GM21723 (cell line): ENCODE results near the gene ODF4.
"Not testable (repeated sequence)": the region's sequence is repeated elsewhere in the genome, so short reads cannot be mapped to it uniquely, and the experiment has no call there.

ENCODE experiments used
- ATAC-seq: cut with Tn5 transposase; IDR thresholded peaks from one replicate; pipeline ENCODE4 v1.9.1; 2021; ENCODE audit warnings: mild to moderate bottlenecking, moderate library complexity; ENCODE audit not compliant: unreplicated experiment

The ODF4 gene

GRCh38 chr17:8393470-8394231 is 54.0 kb downstream of the ODF4 start:
- ATAC-seq, result no peak

- ATAC-seq, result not testable (repeated sequence)
Measured at GRCh38 chr17:8394497-8394896, 54.9 kb downstream of the ODF4 start.
